H1 (cell line): ENCODE data around the gene PHLDA3. TPM values are rescaled to one million over a fixed set of nuclear protein-coding genes. Genes with fewer than 3 reads are reported as not detected.

Experiments used
- CTCF ChIA-PET: fragments of 300-600 bp; sonication (Branson Sonifier 250); formaldehyde crosslinking; loops from one replicate; lab custom pipeline; 2021; ENCODE audit not compliant: partially characterized antibody; lab: Charles Lee
- POLR2A ChIA-PET: fragments of 300-600 bp; sonication (Branson Sonifier 250); formaldehyde crosslinking; loops from one replicate; lab custom pipeline; 2021; ENCODE audit warnings: inconsistent platforms; ENCODE audit not compliant: partially characterized antibody; lab: Charles Lee
- DNase-seq, 2 experiments: peaks; one replicate each; pipeline versions ENCODE4 v3.0.0 to v3.0.0-alpha.2; 2010 to 2022; ENCODE audit warnings: low spot score in 2 of 2, low read depth in 1 of 2, mixed read lengths in 1 of 2
- FAIRE-seq: peaks from 2 replicates; lab custom pipeline; 2011; peaks lifted over from hg19 to GRCh38; lab: Jason Lieb, UNC
- H2AFZ ChIP-seq: 2 replicates; pipeline ENCODE4 v1.8.1; 2012; ENCODE audit warnings: low read length, inconsistent platforms
- H2AK5ac ChIP-seq: 2 replicates; pipeline ENCODE4 v1.6.1; 2013; ENCODE audit warnings: low read depth, low read length
- H2BK120ac ChIP-seq: replicated peaks from 2 replicates; pipeline ENCODE3; 2013; ENCODE audit warnings: low read depth, low read length, inconsistent platforms
- H2BK12ac ChIP-seq: 2 replicates; pipeline ENCODE4 v1.6.1; 2013; ENCODE audit warnings: low read depth, low read length
- H2BK15ac ChIP-seq: 2 replicates; pipeline ENCODE4 v1.6.1; 2013; ENCODE audit warnings: low read length
- H2BK20ac ChIP-seq: 2 replicates; pipeline ENCODE4 v1.6.1; 2013; ENCODE audit warnings: low read length
- H2BK5ac ChIP-seq: 2 replicates; pipeline ENCODE4 v1.6.1; 2013; ENCODE audit warnings: low read depth, low read length
- H3K14ac ChIP-seq: 2 replicates; pipeline ENCODE4 v1.6.1; 2013; ENCODE audit warnings: inconsistent platforms; ENCODE audit not compliant: insufficient read length
- H3K18ac ChIP-seq: 2 replicates; pipeline ENCODE4 v1.6.1; 2013; ENCODE audit warnings: low read length; ENCODE audit errors: extremely low read depth
- H3K23ac ChIP-seq: 2 replicates; pipeline ENCODE4 v1.6.1; 2013; ENCODE audit warnings: inconsistent platforms; ENCODE audit not compliant: insufficient read length
- H3K23me2 ChIP-seq: 2 replicates; pipeline ENCODE4 v1.6.1; 2013; ENCODE audit warnings: low read depth, low read length
- H3K27ac ChIP-seq: 2 replicates; pipeline ENCODE4 v1.6.1; 2011; ENCODE audit warnings: low read depth, low read length, inconsistent platforms
- H3K27me3 ChIP-seq, 4 experiments: replicated peaks in 1 of 4; 1 replicate in 1 of 4; 2 replicates in 3 of 4; pipeline versions ENCODE4 v1.6.1 to v1.8.1; 2011 to 2013; ENCODE audit warnings: low read length in 3 of 4, mild to moderate bottlenecking in 3 of 4, inconsistent platforms in 2 of 4, mixed read lengths in 2 of 4, moderate library complexity in 1 of 4; ENCODE audit not compliant: control insufficient read depth in 3 of 4, insufficient read depth in 3 of 4; ENCODE audit errors: extremely low read depth in 1 of 4
- H3K36me3 ChIP-seq, 4 experiments: 2 replicates each; pipeline versions ENCODE4 v1.6.1 to v1.8.1; 2011 to 2013; ENCODE audit warnings: mild to moderate bottlenecking in 4 of 4, low read length in 3 of 4, moderate library complexity in 2 of 4, control low read depth in 1 of 4, inconsistent platforms in 1 of 4; ENCODE audit not compliant: insufficient read depth in 4 of 4, control insufficient read depth in 2 of 4
- H3K4ac ChIP-seq: replicated peaks from 2 replicates; pipeline ENCODE3; 2013; ENCODE audit warnings: low read length, low read depth, mixed read lengths, inconsistent platforms; ENCODE audit not compliant: insufficient read length
- H3K4me1 ChIP-seq, 4 experiments: replicated peaks in 1 of 4; 1 replicate in 1 of 4; 2 replicates in 3 of 4; pipeline versions ENCODE4 v1.6.1 to v1.8.1; 2011 to 2013; ENCODE audit warnings: low read length in 3 of 4, inconsistent platforms in 2 of 4, mixed read lengths in 1 of 4; ENCODE audit not compliant: insufficient read depth in 4 of 4, control insufficient read depth in 3 of 4
- H3K4me2 ChIP-seq, 2 experiments: 2 replicates each; pipeline versions ENCODE4 v1.6.1 to v1.8.1; 2011 to 2013; ENCODE audit warnings: low read depth in 2 of 2, low read length in 2 of 2, control low read depth in 1 of 2, inconsistent platforms in 1 of 2, mild to moderate bottlenecking in 1 of 2; ENCODE audit not compliant: insufficient read depth in 1 of 2
- H3K4me3 ChIP-seq, 4 experiments: fragments of 200-600, 300-600 bp in 1 of 4; sonication (generic), shearing (Covaris generic), sonication (Bioruptor Twin) in 1 of 4; 2 replicates each; pipeline versions ENCODE4 v1.5.1 to v1.8.1; 2011 to 2016; ENCODE audit warnings: low read length in 4 of 4, low read depth in 3 of 4, control low read depth in 2 of 4, inconsistent platforms in 2 of 4, mild to moderate bottlenecking in 2 of 4, mixed read lengths in 1 of 4, moderate library complexity in 1 of 4; ENCODE audit not compliant: insufficient read depth in 2 of 4; ENCODE audit errors: extremely low read depth in 1 of 4
- H3K56ac ChIP-seq: replicated peaks from 2 replicates; pipeline ENCODE3; 2013; ENCODE audit warnings: low read depth, mild to moderate bottlenecking, mixed read lengths, low read length, inconsistent platforms; ENCODE audit not compliant: insufficient read length
- H3K79me1 ChIP-seq: 2 replicates; pipeline ENCODE4 v1.6.1; 2013; ENCODE audit warnings: low read depth, low read length, control low read depth
- H3K79me2 ChIP-seq, 2 experiments: 2 replicates each; pipeline versions ENCODE4 v1.6.1 to v1.8.1; 2012 to 2013; ENCODE audit warnings: low read length in 2 of 2, mild to moderate bottlenecking in 2 of 2, inconsistent platforms in 1 of 2; ENCODE audit not compliant: insufficient read depth in 2 of 2, control insufficient read depth in 1 of 2
- H3K9ac ChIP-seq, 4 experiments: replicated peaks in 1 of 4; 1 replicate in 1 of 4; 2 replicates in 3 of 4; pipeline versions ENCODE4 v1.6.1 to v1.8.1; 2011 to 2013; ENCODE audit warnings: low read depth in 3 of 4, low read length in 3 of 4, control low read depth in 2 of 4, mild to moderate bottlenecking in 2 of 4, moderate library complexity in 2 of 4, inconsistent platforms in 1 of 4; ENCODE audit errors: extremely low read depth in 1 of 4
- H3K9me3 ChIP-seq, 2 experiments: 2 replicates each; pipeline versions ENCODE4 v1.6.1 to v1.8.1; 2012 to 2013; ENCODE audit warnings: mild to moderate bottlenecking in 2 of 2, moderate library complexity in 2 of 2, control low read depth in 1 of 2, inconsistent platforms in 1 of 2, low read depth in 1 of 2, low read length in 1 of 2, mixed read lengths in 1 of 2; ENCODE audit not compliant: insufficient read depth in 2 of 2
- H4K20me1 ChIP-seq, 2 experiments: replicated peaks in 1 of 2; 2 replicates each; pipeline versions ENCODE3 to v1.8.1; 2011 to 2013; ENCODE audit warnings: inconsistent platforms in 2 of 2, low read length in 2 of 2, mild to moderate bottlenecking in 1 of 2; ENCODE audit not compliant: insufficient read depth in 2 of 2, control insufficient read depth in 1 of 2
- H4K5ac ChIP-seq: 2 replicates; pipeline ENCODE4 v1.6.1; 2013; ENCODE audit warnings: low read length, low read depth, mixed read lengths, inconsistent platforms; ENCODE audit not compliant: insufficient read length
- H4K8ac ChIP-seq: 2 replicates; pipeline ENCODE4 v1.8.0; 2013; ENCODE audit warnings: mild to moderate bottlenecking, moderate library complexity, low read length, inconsistent platforms; ENCODE audit not compliant: insufficient read depth; ENCODE audit errors: extremely low read depth
- H4K91ac ChIP-seq: replicated peaks from 2 replicates; pipeline ENCODE3; 2013; ENCODE audit warnings: low read length, mixed read lengths, inconsistent platforms; ENCODE audit not compliant: insufficient read length
- ATF2 ChIP-seq: IDR thresholded peaks from 2 replicates; pipeline ENCODE4 v1.6.1; 2012; ENCODE audit warnings: low read length, inconsistent platforms
- ATF3 ChIP-seq: IDR thresholded peaks from 2 replicates; pipeline ENCODE4 v1.6.1; 2011; ENCODE audit warnings: low read depth, mild to moderate bottlenecking, low read length; ENCODE audit not compliant: insufficient read depth
- CBX5 ChIP-seq: fragments of 300-800, 300-1000 bp; sonication (generic); IDR thresholded peaks from 2 replicates; pipeline ENCODE4 v1.7.1; 2016; ENCODE audit warnings: antibody characterized with exemption, low read length, low read depth
- CBX8 ChIP-seq: fragments of 300-800, 300-1000 bp; sonication (generic); IDR thresholded peaks from 2 replicates; pipeline ENCODE4 v1.7.1; 2016; ENCODE audit warnings: low read depth, low read length, borderline replicate concordance
- EZH2 ChIP-seq: fragments of 200-600 bp; sonication (generic); IDR thresholded peaks from 2 replicates; pipeline ENCODE4 v1.7.1; 2012; ENCODE audit warnings: low read depth, mild to moderate bottlenecking, moderate library complexity, low read length, inconsistent platforms; ENCODE audit not compliant: severe bottlenecking
- GABPA ChIP-seq: IDR thresholded peaks from 2 replicates; pipeline ENCODE4 v1.6.1; 2011; ENCODE audit warnings: mild to moderate bottlenecking, low read length, moderate library complexity, borderline replicate concordance; ENCODE audit not compliant: insufficient read depth
- POLR2AphosphoS5 ChIP-seq: IDR thresholded peaks from 2 replicates; pipeline ENCODE4 v1.6.1; 2011; ENCODE audit warnings: low read depth, low read length
- POU5F1 ChIP-seq: IDR thresholded peaks from 2 replicates; pipeline ENCODE4 v1.6.1; 2011; ENCODE audit warnings: low read depth, mild to moderate bottlenecking, low read length, moderate library complexity
- SIX5 ChIP-seq: IDR thresholded peaks from 2 replicates; pipeline ENCODE4 v1.6.1; 2011; ENCODE audit warnings: mild to moderate bottlenecking, low read depth, low read length
- SUZ12 ChIP-seq: fragments of 200-600 bp; sonication (generic); IDR thresholded peaks from 2 replicates; pipeline ENCODE4 v1.6.1; 2012; ENCODE audit warnings: mild to moderate bottlenecking, inconsistent platforms, low read length, moderate library complexity, mixed read lengths
- TAF7 ChIP-seq: optimal IDR thresholded peaks from 2 replicates; pipeline ENCODE3; 2011; ENCODE audit warnings: low read depth, mild to moderate bottlenecking, inconsistent platforms, low read length, moderate library complexity, borderline replicate concordance
- WGBS, 2 experiments: shearing (Covaris generic) in 1 of 2; methylation state at CpG; one replicate each; pipeline versions ENCODE4 v1.1.6 to v1.1.7; 2013 to 2015; ENCODE audit warnings: low lambda C conversion rate in 2 of 2, mixed read lengths in 2 of 2, inconsistent platforms in 1 of 2, low coverage in 1 of 2, missing lambda C conversion rate in 1 of 2; ENCODE audit not compliant: insufficient replicate concordance in 2 of 2, insufficient coverage in 1 of 2, insufficient read length in 1 of 2; ENCODE audit errors: extremely low coverage in 1 of 2, missing lambda C conversion rate in 1 of 2; 5-methylcytosine and 5-hydroxymethylcytosine counted together
- polyA plus RNA-seq, 7 experiments: library from polyadenylated mRNA; depleted of rRNA in 3 of 7; stranded (reverse) in 5 of 7; unstranded in 2 of 7; fragments of >200 nt in 5 of 7; fragments of 200-250 nt in 2 of 7; gene quantifications; 1 replicate in 5 of 7; 2 replicates in 1 of 7; 4 replicates in 1 of 7; pipeline versions ENCODE4 v1.2.1 to v1.2.3, GENCODE V29; 2011 to 2013; ENCODE audit warnings: missing spikeins in 2 of 7, mixed read lengths in 2 of 7
- total RNA-seq: library from RNA; stranded (reverse); fragmentation: NEBNext Ultra II Directional; extraction: Animal tissue kit (Norgen Biotek cat#: 25700); gene quantifications from 2 replicates; pipeline ENCODE4 v1.2.1, GENCODE V29; 2021

Gene PHLDA3
- total and polyA plus RNA-seq, 2 of the 8 experiments (the other 6 are each of a cell fraction or from before 2014, with no cell fraction given), result 25.5 to 27.5 TPM

GRCh38 chr1:201491896-201492511 is 23.0 kb upstream of the PHLDA3 start:
- H3K14ac ChIP-seq, result no peak overlapping the region
- no peak for FAIRE-seq
- no peak overlapping the region for H2BK20ac ChIP-seq
- H3K79me2 ChIP-seq, result no peaks in the 10 kb centered on the region
- H3K36me3 ChIP-seq, result no peaks in the 10 kb centered on the region
- no peaks in the 10 kb centered on the region for H4K20me1 ChIP-seq
- H4K91ac ChIP-seq, result no peak overlapping the region
- no peak overlapping the region for H2AFZ ChIP-seq
- H3K18ac ChIP-seq, result no peak overlapping the region
- 92% methylated on average over 3 of the region's 3 CpGs; no CpG with 5 or more reads in 1 of the 2 experiments for WGBS, 2 experiments
- no peak overlapping the region for H3K23ac ChIP-seq
- ChIA-PET CTCF (interaction anchor here (0.6 to 27.5 kb wide), 11 partner anchors 7 to 305 kb away, joined by 3 to 929 read pairs (median 3); partner anchors contain the start of genes CSRP1 and NAV1), POLR2A (interaction anchor here (0.6 kb wide), 1 partner anchor 31 kb away, joined by 4 read pairs; no protein-coding TSS in a partner anchor)
- H3K9ac ChIP-seq, result no peak overlapping the region
- H4K5ac ChIP-seq, result no peak overlapping the region
- no peak overlapping the region for H3K4ac ChIP-seq
- no peak overlapping the region for H2BK120ac ChIP-seq
- H3K23me2 ChIP-seq, result no peaks in the 10 kb centered on the region
- H3K4me3 ChIP-seq, result no peak overlapping the region
- H2BK5ac ChIP-seq, result no peak overlapping the region
- no peak overlapping the region for H3K4me2 ChIP-seq
- no peak overlapping the region for H2BK15ac ChIP-seq
- no peak overlapping the region for H2AK5ac ChIP-seq
- H3K56ac ChIP-seq, result no peak overlapping the region
- H3K79me1 ChIP-seq, result no peaks in the 10 kb centered on the region
- H3K4me1 ChIP-seq, result peaks cover 0 to 3% (median 0%) of the 10 kb centered on the region in 4 experiments; a peak in 2 of 7 replicates
- no peak overlapping the region for H3K27ac ChIP-seq
- no peaks in the 10 kb centered on the region for H3K27me3 ChIP-seq
- no peak overlapping the region for H4K8ac ChIP-seq
- no peak for DNase-seq
- no peaks in the 10 kb centered on the region for H3K9me3 ChIP-seq
- no peak overlapping the region for H2BK12ac ChIP-seq
- no peak for TF ChIP-seq ATF2
- no peak for TF ChIP-seq GABPA
- no peak for TF ChIP-seq SIX5
- TF ChIP-seq CBX8, result no peak
- TF ChIP-seq POU5F1, result no peak
- TF ChIP-seq EZH2, result no peak
- TF ChIP-seq ATF3, result no peak
- TF ChIP-seq SUZ12, result no peak
- no peak for TF ChIP-seq TAF7
- no peak for TF ChIP-seq POLR2AphosphoS5
- no peak for TF ChIP-seq CBX5
